Neuronal stem cell (in vitro differentiated cells): Measurements from ENCODE around the gene APOBEC3C.
"Not testable (repeated sequence)": the region's sequence is repeated elsewhere in the genome, so short reads cannot be mapped to it uniquely, and the experiment has no call there.

Source experiments
- DNase-seq: peaks from one replicate; pipeline ENCODE4 v3.0.0-alpha.2; 2013; ENCODE audit warnings: low spot score
- H2AFZ ChIP-seq: one replicate; pipeline ENCODE4 v1.6.1; 2013; ENCODE audit warnings: mild to moderate bottlenecking, low read length, inconsistent platforms
- H2AK5ac ChIP-seq: 2 replicates; pipeline ENCODE4 v1.6.1; 2013; ENCODE audit warnings: low read depth, mild to moderate bottlenecking, inconsistent platforms, low read length, moderate library complexity, mixed read lengths
- H2BK120ac ChIP-seq: 2 replicates; pipeline ENCODE4 v1.6.1; 2013; ENCODE audit warnings: low read depth, mild to moderate bottlenecking, inconsistent platforms, low read length, moderate library complexity, mixed read lengths
- H2BK12ac ChIP-seq: one replicate; pipeline ENCODE4 v1.6.1; 2013; ENCODE audit warnings: low read length, inconsistent platforms
- H2BK15ac ChIP-seq: 2 replicates; pipeline ENCODE4 v1.6.1; 2013; ENCODE audit warnings: mild to moderate bottlenecking, low read length, inconsistent platforms, mixed read lengths
- H2BK5ac ChIP-seq: one replicate; pipeline ENCODE4 v1.6.1; 2013; ENCODE audit warnings: inconsistent platforms, mild to moderate bottlenecking, low read length, moderate library complexity
- H3K14ac ChIP-seq: one replicate; pipeline ENCODE4 v1.6.1; 2013; ENCODE audit warnings: low read length, inconsistent platforms
- H3K18ac ChIP-seq: 2 replicates; pipeline ENCODE4 v1.6.1; 2013; ENCODE audit warnings: low read length, inconsistent platforms
- H3K23ac ChIP-seq: 2 replicates; pipeline ENCODE4 v1.6.1; 2013; ENCODE audit warnings: low read depth, mild to moderate bottlenecking, mixed read lengths, low read length, inconsistent platforms; ENCODE audit not compliant: poor library complexity
- H3K27ac ChIP-seq: replicated peaks from 3 replicates; pipeline ENCODE4 v1.5.1; 2013; ENCODE audit warnings: low read length, inconsistent platforms
- H3K27me3 ChIP-seq, 3 experiments: 2 replicates each; pipeline ENCODE4 v1.6.1; 2013; ENCODE audit warnings: low read length in 3 of 3, mild to moderate bottlenecking in 2 of 3, inconsistent platforms in 1 of 3, low read depth in 1 of 3, mixed read lengths in 1 of 3, moderate library complexity in 1 of 3; ENCODE audit not compliant: control insufficient read depth in 3 of 3, insufficient read depth in 3 of 3
- H3K36me3 ChIP-seq, 2 donors: replicated peaks in 1 of 2; 2 replicates each; pipeline ENCODE4 v1.6.1; 2013; ENCODE audit warnings: low read length in 2 of 2; ENCODE audit not compliant: control insufficient read depth in 2 of 2, insufficient read depth in 2 of 2
- H3K4ac ChIP-seq: 2 replicates; pipeline ENCODE4 v1.6.1; 2013; ENCODE audit warnings: inconsistent platforms, mild to moderate bottlenecking, low read length, moderate library complexity
- H3K4me1 ChIP-seq, 2 donors: 1 replicate in 1 of 2; 2 replicates in 1 of 2; pipeline ENCODE4 v1.6.1; 2013; ENCODE audit warnings: low read length in 2 of 2, low read depth in 1 of 2; ENCODE audit not compliant: control insufficient read depth in 2 of 2, insufficient read depth in 1 of 2
- H3K4me2 ChIP-seq: one replicate; pipeline ENCODE4 v1.6.1; 2013; ENCODE audit warnings: mild to moderate bottlenecking, low read length, inconsistent platforms; ENCODE audit not compliant: insufficient read depth, poor library complexity, severe bottlenecking
- H3K4me3 ChIP-seq, 2 donors: 2 replicates each; pipeline ENCODE4 v1.5.1; 2013; ENCODE audit warnings: low read length in 2 of 2, mild to moderate bottlenecking in 2 of 2, inconsistent platforms in 1 of 2, moderate library complexity in 1 of 2
- H3K79me1 ChIP-seq: one replicate; pipeline ENCODE4 v1.6.1; 2013; ENCODE audit warnings: low read depth, mild to moderate bottlenecking, inconsistent platforms, low read length, moderate library complexity
- H3K9ac ChIP-seq: one replicate; pipeline ENCODE4 v1.6.1; 2013; ENCODE audit warnings: mild to moderate bottlenecking, low read depth, low read length, inconsistent platforms; ENCODE audit not compliant: poor library complexity
- H3K9me3 ChIP-seq, 2 donors: replicated peaks in 1 of 2; 2 replicates each; pipeline versions ENCODE3 to v1.6.1; 2013; ENCODE audit warnings: low read length in 2 of 2, mild to moderate bottlenecking in 2 of 2, inconsistent platforms in 1 of 2, low read depth in 1 of 2, mixed read lengths in 1 of 2, moderate library complexity in 1 of 2; ENCODE audit not compliant: control insufficient read depth in 2 of 2, insufficient read depth in 1 of 2
- H4K8ac ChIP-seq: one replicate; pipeline ENCODE4 v1.6.1; 2013; ENCODE audit warnings: low read depth, mild to moderate bottlenecking, inconsistent platforms, low read length, moderate library complexity
- H4K91ac ChIP-seq: one replicate; pipeline ENCODE4 v1.6.1; 2013; ENCODE audit warnings: low read length, low read depth, mild to moderate bottlenecking, inconsistent platforms; ENCODE audit not compliant: poor library complexity
- WGBS, 2 donors: extraction: QIAGEN DNeasy Blood & Tissue Kit; methylation state at CpG; one replicate each; pipeline ENCODE4 v1.1.7; 2013; ENCODE audit warnings: missing lambda C conversion rate in 2 of 2, mixed read lengths in 1 of 2; ENCODE audit not compliant: insufficient read length in 2 of 2, insufficient replicate concordance in 1 of 2; ENCODE audit errors: extremely low coverage in 2 of 2; 5-methylcytosine and 5-hydroxymethylcytosine counted together

APOBEC3C gene

DNA sequence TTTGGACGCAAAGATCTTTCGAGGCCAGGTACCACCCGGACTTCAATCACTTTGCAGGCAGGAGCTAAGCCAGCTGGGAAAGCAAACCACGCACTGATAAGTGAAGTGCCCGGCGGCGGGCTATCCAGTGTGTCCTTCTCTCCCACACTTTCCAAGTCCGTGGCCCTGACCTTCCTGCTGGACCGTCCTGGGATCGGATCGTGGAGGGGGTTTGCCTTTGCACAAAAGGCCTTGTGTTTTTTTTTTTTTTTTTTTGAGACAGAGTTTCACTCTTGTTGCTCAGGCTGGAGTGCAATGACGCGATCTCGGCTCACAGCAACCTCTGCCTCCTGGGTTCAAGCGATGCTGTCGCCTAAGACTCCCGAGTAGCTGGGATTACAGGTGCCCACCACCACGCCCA, 29.0 kb downstream of the APOBEC3C start:
- not testable (repeated sequence) for H2BK12ac ChIP-seq, H2BK15ac ChIP-seq, H3K36me3 ChIP-seq, H2BK120ac ChIP-seq, H3K23ac ChIP-seq, H2AK5ac ChIP-seq, DNase-seq, H3K4me2 ChIP-seq, H3K27me3 ChIP-seq, H3K4me3 ChIP-seq, H3K9me3 ChIP-seq, H2BK5ac ChIP-seq, H3K79me1 ChIP-seq, H2AFZ ChIP-seq, H3K18ac ChIP-seq, H4K91ac ChIP-seq, H3K14ac ChIP-seq, H3K4ac ChIP-seq, H4K8ac ChIP-seq, H3K27ac ChIP-seq, H3K9ac ChIP-seq
- no CpG with 5 or more reads among the region's 18 CpGs for WGBS, 2 donors
- peaks cover 8 to 16% of the 10 kb centered on the region in 2 donors for H3K4me1 ChIP-seq

- H3K27ac ChIP-seq, H4K91ac ChIP-seq, H3K9ac ChIP-seq, H3K9me3 ChIP-seq, H2BK12ac ChIP-seq, DNase-seq, H3K18ac ChIP-seq, H3K14ac ChIP-seq, H3K4ac ChIP-seq, H3K4me1 ChIP-seq, H2BK5ac ChIP-seq, H3K79me1 ChIP-seq, H3K27me3 ChIP-seq, H2BK120ac ChIP-seq, H2BK15ac ChIP-seq, H4K8ac ChIP-seq, H3K4me2 ChIP-seq, H2AFZ ChIP-seq, H3K4me3 ChIP-seq, H2AK5ac ChIP-seq, H3K36me3 ChIP-seq: not testable (repeated sequence)
- no CpG with 5 or more reads among the region's 14 CpGs for WGBS, 2 donors
- H3K23ac ChIP-seq: peak overlapping the region; percentile 31
Observed at GRCh38 chr22:39045136-39045535, 31.1 kb downstream of the APOBEC3C start.

DNA sequence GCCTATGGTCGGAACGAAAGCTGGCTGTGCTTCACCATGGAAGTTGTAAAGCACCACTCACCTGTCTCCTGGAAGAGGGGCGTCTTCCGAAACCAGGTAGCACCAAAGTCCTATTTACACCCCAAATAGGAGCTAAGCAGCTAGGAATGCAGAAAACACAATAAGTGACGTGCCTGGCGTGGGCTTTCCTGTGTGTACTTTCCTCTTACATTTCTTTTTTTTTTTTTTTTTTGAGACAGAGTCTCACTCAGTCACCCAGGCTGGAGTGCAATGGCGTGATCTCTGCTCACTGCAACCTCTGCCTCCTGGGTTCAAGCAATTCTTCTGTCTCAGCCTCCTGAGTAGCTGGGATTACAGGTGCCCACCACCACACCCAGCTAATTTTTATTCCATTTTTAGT, 35.4 kb downstream of the APOBEC3C start:
- not testable (repeated sequence) for H3K36me3 ChIP-seq, H2AFZ ChIP-seq, DNase-seq, H3K4me1 ChIP-seq, H3K27ac ChIP-seq, H2BK12ac ChIP-seq, H3K79me1 ChIP-seq, H4K8ac ChIP-seq, H3K9me3 ChIP-seq, H3K4me2 ChIP-seq, H2BK120ac ChIP-seq, H3K23ac ChIP-seq, H3K14ac ChIP-seq, H3K27me3 ChIP-seq, H4K91ac ChIP-seq, H3K18ac ChIP-seq, H3K9ac ChIP-seq, H2AK5ac ChIP-seq, H3K4ac ChIP-seq, H2BK15ac ChIP-seq, H2BK5ac ChIP-seq, H3K4me3 ChIP-seq
- WGBS, 2 donors: no CpG with 5 or more reads among the region's 7 CpGs

DNA sequence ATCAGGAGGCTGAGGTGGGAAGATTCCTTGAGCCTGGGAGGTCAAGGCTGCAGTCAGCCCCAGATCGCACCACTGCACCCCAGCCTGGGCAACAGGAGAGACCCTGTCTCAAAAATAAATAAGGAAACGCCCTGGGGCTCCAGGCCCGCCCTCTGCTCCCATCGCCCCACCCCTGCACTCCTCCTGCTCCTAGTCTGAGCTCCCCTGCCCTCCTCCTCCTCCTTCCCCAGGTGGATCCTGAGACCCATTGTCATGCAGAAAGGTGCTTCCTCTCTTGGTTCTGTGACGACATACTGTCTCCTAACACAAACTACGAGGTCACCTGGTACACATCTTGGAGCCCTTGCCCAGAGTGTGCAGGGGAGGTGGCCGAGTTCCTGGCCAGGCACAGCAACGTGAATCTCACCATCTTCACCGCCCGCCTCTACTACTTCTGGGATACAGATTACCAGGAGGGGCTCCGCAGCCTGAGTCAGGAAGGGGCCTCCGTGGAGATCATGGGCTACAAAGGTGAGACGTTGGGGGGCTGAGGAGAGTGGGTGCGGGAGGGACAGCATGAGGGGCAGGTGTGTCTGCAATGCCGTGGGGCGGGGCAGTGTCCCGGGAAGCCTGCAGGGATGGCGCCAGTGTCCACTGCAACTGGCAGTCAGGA, 37.9 kb downstream of the APOBEC3C start:
- not testable (repeated sequence) for H3K79me1 ChIP-seq, H4K8ac ChIP-seq, H3K23ac ChIP-seq, H2AFZ ChIP-seq, H2BK120ac ChIP-seq, H3K18ac ChIP-seq, DNase-seq, H2BK12ac ChIP-seq, H4K91ac ChIP-seq, H2BK15ac ChIP-seq, H3K4me3 ChIP-seq, H3K27me3 ChIP-seq, H3K4me2 ChIP-seq, H3K9me3 ChIP-seq, H3K27ac ChIP-seq, H3K4ac ChIP-seq, H3K9ac ChIP-seq, H3K4me1 ChIP-seq, H2BK5ac ChIP-seq, H3K36me3 ChIP-seq
- Histone ChIP-seq H3K14ac (peak overlapping the region; percentile 89), H2AK5ac (peak overlapping the region; percentile 81)
- no CpG with 5 or more reads among the region's 18 CpGs for WGBS, 2 donors
